ENCODE results near the gene COL20A1.

The COL20A1 gene

GRCh38 chr20:63383556-63383955 lies 90.6 kb downstream of the COL20A1 start:
- TF ChIP-seq POLR2A (IDR thresholded peaks at IDR 0.05; ENCODE audit: extremely low read depth, insufficient read length): no peak
- no peak for TF ChIP-seq MYC (IDR thresholded peaks at IDR 0.05; ENCODE audit: low read depth, low read length)
- no peak for TF ChIP-seq CTCF (IDR thresholded peaks at IDR 0.05; ENCODE audit: low read depth, low read length)
- TF ChIP-seq MAX (IDR thresholded peaks at IDR 0.05; ENCODE audit: low read depth, low read length): no peak
- no peak overlapping the region for H3K4me3 ChIP-seq (ENCODE audit: low read depth, low read length)
- no peak for DNase-seq (ENCODE audit: low read depth)

DNA sequence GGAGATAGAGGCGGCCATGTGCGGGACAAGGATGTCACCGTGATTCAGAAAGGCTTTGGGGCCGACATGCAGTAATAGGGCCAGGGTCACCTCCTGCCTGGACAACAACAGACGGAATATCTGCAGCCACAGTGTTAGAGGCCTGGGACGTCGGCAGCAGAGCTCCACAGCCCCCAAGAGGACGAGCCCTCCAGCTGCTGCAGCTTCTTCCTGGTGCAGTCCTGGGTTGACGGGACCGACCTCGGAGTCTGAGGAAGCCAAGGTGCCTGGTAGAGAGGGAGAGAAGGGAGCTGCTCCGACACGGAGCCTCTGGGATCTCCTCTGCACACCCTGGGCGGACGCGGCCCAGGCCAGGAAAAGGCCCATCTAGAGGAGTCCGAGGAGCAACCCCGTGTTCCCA lies 91.3 kb downstream of the COL20A1 start:
- TF ChIP-seq CTCF (IDR thresholded peaks at IDR 0.05; ENCODE audit: low read depth, low read length): no peak
- no peak for TF ChIP-seq POLR2A (IDR thresholded peaks at IDR 0.05; ENCODE audit: extremely low read depth, insufficient read length)
- TF ChIP-seq MYC (IDR thresholded peaks at IDR 0.05; ENCODE audit: low read depth, low read length): no peak
- TF ChIP-seq MAX (IDR thresholded peaks at IDR 0.05; ENCODE audit: low read depth, low read length): no peak
- DNase-seq (ENCODE audit: low read depth): no peak
- no peak overlapping the region for H3K4me3 ChIP-seq (ENCODE audit: low read depth, low read length)

All from NB4 (cell line).